GM10847 (cell line): ENCODE measurements around the gene GNB5.

Source experiments
- POLR2A ChIP-seq: IDR thresholded peaks from 2 replicates; pipeline ENCODE4 v1.6.1; 2011; ENCODE audit not compliant: insufficient read length; ENCODE audit errors: extremely low read depth

GNB5 gene

GRCh38 chr15:52218371-52218770 lies 27.2 kb upstream of the GNB5 start:
- TF ChIP-seq POLR2A, result no peak

DNA sequence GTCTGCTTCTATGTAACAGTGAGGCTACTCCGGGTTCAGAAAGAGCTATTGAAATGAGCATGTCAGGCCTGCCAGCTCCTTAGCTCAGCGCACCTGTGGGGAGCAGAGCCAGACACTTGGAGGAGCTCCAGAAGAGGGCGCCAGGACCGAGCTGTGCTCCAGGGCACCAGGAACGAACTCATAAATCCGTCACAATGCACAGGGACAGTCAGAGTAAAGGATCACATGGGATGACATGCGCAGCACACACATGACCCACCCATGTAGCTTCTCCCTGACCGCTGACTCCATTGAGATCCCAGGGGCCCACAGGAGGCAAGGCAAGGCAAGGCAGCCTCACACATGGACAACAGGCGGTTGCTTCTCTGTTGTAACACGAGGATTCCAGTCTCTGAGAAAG lies 26.0 kb upstream of the GNB5 start:
- TF ChIP-seq POLR2A, result no peak

GRCh38 chr15:52214553-52214952 lies 23.4 kb upstream of the GNB5 start:
- TF ChIP-seq POLR2A, result no peak

DNA sequence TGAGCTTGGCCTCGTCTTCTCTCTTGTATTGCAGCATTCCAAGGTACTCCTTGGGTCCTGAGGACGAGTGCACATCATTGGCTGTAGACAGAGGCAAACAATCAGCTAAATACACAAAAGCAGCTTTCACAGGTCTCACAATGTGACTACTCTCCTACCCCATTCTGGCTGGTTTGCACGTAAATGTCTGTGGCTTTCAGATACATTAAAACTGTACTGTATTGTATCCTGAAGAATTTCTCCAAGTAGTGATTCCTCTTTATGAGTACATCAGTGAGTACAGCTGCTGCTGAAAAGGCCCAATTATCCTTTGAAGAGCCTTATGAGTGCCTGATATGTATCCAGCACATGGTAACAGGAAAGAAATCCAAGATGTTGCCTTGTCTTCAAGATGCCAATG lies 22.0 kb upstream of the GNB5 start:
- TF ChIP-seq POLR2A, result no peak

GRCh38 chr15:52208306-52208946 lies 17.2 kb upstream of the GNB5 start:
- no peak for TF ChIP-seq POLR2A

GRCh38 chr15:52207191-52207590 lies 16.0 kb upstream of the GNB5 start:
- no peak for TF ChIP-seq POLR2A

DNA sequence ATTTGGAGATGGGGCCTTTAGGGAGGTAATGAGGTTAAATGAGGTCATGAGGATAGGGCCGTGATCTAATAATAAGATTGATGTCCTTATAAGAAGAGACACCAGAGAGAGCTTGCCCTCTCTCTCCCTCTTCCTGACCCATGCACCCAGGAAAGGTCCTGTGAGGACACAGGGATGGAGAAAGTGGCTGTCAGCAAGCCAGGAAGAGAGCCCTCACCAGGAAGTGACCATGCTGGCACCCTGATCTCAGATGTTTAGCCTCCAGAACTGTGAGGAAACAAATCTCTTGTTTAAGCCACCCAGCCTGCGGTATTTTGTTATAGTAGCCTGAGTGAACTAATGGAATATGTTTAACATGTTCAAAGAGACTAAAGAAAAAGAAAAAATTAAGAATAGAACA lies 15.3 kb upstream of the GNB5 start:
- no peak for TF ChIP-seq POLR2A

DNA sequence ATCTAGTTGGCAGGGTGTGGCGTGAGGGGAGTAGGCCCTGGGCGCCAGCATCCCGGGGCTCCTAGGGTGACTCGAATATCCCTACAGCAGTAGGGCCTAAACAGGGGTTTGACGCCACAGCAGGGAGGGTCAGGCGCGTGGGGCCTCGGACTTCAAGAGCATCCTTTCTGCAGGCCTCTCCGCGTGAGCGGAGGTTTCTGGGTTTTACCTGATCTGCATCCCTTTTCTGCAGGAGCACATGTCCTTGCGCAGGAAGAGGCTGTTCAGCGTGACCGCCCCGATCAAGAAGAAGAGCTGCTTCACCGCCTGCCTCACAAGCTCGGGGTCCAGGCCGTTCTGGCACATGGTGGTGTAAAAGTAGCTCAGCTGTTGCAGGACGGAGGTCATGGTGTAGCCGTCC lies 13.5 kb upstream of the GNB5 start:
- no peak for TF ChIP-seq POLR2A

DNA sequence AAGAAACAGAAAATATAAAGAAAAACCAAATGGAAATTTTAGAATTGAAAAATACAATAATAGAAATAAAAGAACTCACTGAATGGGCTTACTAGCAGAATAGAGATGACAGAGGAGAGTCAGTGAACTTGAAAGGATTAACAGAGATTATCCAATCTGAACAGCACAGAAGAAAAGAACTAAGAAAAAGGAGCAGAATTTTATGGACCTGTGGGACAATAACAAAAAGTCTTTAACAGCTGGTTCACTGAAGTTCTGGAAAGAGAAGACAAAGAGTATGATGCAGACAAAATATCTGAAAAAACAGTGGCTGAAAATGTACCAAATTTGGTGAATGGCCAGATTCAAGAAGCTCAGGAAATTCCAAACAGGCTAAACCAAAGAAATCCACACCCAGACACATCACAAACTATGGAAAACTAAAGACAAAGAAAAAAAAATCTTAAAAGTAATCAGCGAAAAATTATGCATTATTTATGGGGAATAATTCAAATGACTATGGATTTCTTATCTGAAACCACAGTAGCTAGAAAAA lies 9.7 kb upstream of the GNB5 start:
- TF ChIP-seq POLR2A, result no peak

DNA sequence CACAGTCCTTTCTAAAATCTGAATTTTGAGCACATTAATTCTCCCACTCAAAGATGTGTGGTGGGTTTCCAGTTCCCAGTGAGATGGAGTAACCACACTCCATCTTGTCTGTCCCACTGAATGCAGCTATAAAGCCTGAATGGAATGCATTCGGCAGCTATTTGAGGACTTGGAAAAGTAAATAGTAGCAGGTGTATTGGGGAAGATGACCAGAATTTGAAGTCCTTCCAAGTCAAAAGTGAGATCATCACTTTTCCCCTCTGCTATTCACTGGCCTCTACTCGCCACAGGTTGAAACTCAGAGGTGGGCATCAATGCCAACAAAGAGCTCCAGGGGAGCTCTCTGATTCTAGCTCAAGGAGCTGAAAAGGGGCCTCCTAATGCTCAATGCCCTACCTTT lies 8.1 kb upstream of the GNB5 start:
- no peak for TF ChIP-seq POLR2A

DNA sequence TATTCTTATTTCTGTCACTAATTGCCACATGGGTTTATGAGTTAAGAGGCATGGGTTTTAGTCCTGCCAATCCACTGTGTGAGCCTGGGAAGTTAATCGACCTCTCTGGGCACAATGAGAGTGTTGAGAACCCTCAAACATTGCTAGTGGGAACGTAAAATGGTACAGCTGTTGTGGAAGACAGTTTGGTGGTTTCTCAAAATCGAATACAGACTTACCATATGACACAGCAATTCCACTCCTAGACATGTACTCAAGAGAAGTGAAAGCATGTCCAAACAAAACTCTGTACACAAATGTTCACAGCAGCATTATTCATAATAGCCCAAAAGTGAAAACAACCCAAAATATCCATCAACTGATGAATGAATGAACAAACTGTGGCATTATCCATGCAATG lies 5.7 kb upstream of the GNB5 start:
- no peak for TF ChIP-seq POLR2A

GRCh38 chr15:52193791-52194190 lies 2.6 kb upstream of the GNB5 start:
- TF ChIP-seq POLR2A, result no peak

GRCh38 chr15:52193321-52193720 lies 2.1 kb upstream of the GNB5 start:
- no peak for TF ChIP-seq POLR2A

GRCh38 chr15:52186651-52187486 lies 4.3 kb downstream of the GNB5 start:
- no peak for TF ChIP-seq POLR2A

DNA sequence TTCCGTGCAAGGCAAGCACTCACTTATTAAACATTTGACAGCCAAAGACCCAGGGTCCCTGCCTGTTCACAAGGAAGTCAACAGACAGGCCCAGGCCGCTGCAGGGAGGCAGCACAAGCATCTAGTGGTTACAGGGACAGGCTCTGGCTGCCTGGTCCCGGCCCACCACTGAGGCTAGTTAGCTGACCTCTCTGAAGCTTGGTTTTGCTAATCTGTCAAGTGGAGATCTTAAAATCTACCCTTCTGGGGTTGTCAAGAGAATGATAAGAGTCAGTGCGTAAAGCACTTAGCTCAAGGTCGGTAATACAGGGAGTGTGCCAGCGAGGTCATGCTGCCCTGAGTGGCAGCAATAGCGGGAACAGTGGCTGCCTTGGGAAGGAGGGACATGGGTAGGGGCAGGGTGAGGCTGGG lies 6.0 kb downstream of the GNB5 start:
- no peak for TF ChIP-seq POLR2A

DNA sequence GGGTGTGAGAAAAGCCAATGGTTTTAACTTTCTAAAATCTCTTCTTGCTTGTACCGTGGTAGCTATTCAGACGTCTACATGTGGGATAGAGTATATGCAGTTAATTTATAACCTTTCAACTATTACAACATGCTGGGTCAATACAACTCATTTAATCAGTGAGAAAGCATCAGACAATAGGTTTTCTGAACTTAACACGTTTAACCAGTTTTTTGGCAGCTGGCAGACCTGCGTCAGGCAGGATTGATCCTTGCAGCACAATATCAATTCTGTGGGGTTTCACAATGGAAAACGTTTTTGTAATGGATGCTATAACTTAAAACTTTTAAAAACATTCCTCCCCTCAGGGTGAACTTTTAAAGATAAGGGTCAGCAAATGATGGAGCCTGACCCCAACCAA lies 6.5 kb downstream of the GNB5 start:
- no peak for TF ChIP-seq POLR2A

GRCh38 chr15:52183562-52184173 lies 7.5 kb downstream of the GNB5 start:
- no peak for TF ChIP-seq POLR2A
